CD4-positive, alpha-beta T cell (primary cell): ENCODE measurements around the gene VAT1L. TPM values are rescaled to one million over a fixed set of nuclear protein-coding genes. Genes with fewer than 3 reads are reported as not detected.

Experiments used
- ATAC-seq: fragments of 200-7000 bp; cut with Tn5 transposase; one replicate; pipeline ENCODE4 v1.10.0; 2022; ENCODE audit warnings: mild to moderate bottlenecking; ENCODE audit not compliant: poor library complexity
- CTCF ChIA-PET: fragments of 350-600 bp; sonication (Branson Sonifier 250); formaldehyde crosslinking; loops from one replicate; lab custom pipeline; 2021; ENCODE audit warnings: antibody characterized with exemption, inconsistent platforms; lab: Charles Lee
- POLR2A ChIA-PET: fragments of 350-600 bp; sonication (Branson Sonifier 250); formaldehyde crosslinking; loops from one replicate; lab custom pipeline; 2021; ENCODE audit warnings: antibody characterized with exemption, inconsistent platforms; lab: Charles Lee
- DNase-seq, 14 experiments: peaks; one replicate each; pipeline ENCODE4 v3.0.0-alpha.2; 2013 to 2020; ENCODE audit warnings: mixed read lengths in 2 of 14
- H3K27ac ChIP-seq, 2 donors: one replicate each; pipeline versions ENCODE4 v1.5.1 to v1.7.0; 2013; ENCODE audit warnings: low read length in 2 of 2, low read depth in 1 of 2, mild to moderate bottlenecking in 1 of 2
- H3K27me3 ChIP-seq, 2 experiments: 1 replicate in 1 of 2; 2 replicates in 1 of 2; pipeline versions ENCODE4 v1.6.1 to v1.7.0; 2013; ENCODE audit warnings: low read length in 2 of 2, control low read depth in 1 of 2, mild to moderate bottlenecking in 1 of 2, moderate library complexity in 1 of 2; ENCODE audit not compliant: insufficient read depth in 2 of 2, control insufficient read depth in 1 of 2
- H3K36me3 ChIP-seq: one replicate; pipeline ENCODE4 v1.6.1; 2013; ENCODE audit warnings: low read length, control low read depth; ENCODE audit not compliant: insufficient read depth
- H3K4me1 ChIP-seq: one replicate; pipeline ENCODE4 v1.6.1; 2013; ENCODE audit warnings: low read length, control low read depth; ENCODE audit not compliant: insufficient read depth
- H3K4me3 ChIP-seq: one replicate; pipeline ENCODE4 v1.5.1; 2013; ENCODE audit warnings: mild to moderate bottlenecking, low read length, moderate library complexity
- H3K9me3 ChIP-seq, 2 experiments: 1 replicate in 1 of 2; 2 replicates in 1 of 2; pipeline versions ENCODE4 v1.6.1 to v1.7.0; 2013; ENCODE audit warnings: low read length in 2 of 2, mild to moderate bottlenecking in 2 of 2, control low read depth in 1 of 2, moderate library complexity in 1 of 2; ENCODE audit not compliant: control insufficient read depth in 1 of 2, insufficient read depth in 1 of 2
- H3K27ac Mint-ChIP-seq: one replicate; pipeline ENCODE4 v1.8.0; 2020; ENCODE audit warnings: mixed read lengths
- H3K27me3 Mint-ChIP-seq: one replicate; pipeline ENCODE4 v1.8.0; 2021; ENCODE audit warnings: mixed read lengths
- H3K36me3 Mint-ChIP-seq: one replicate; pipeline ENCODE4 v1.8.0; 2021; ENCODE audit warnings: low read depth, mixed read lengths
- H3K4me1 Mint-ChIP-seq: one replicate; pipeline ENCODE4 v1.8.0; 2021; ENCODE audit warnings: low read depth, mixed read lengths
- H3K4me3 Mint-ChIP-seq: one replicate; pipeline ENCODE4 v1.8.0; 2020; ENCODE audit warnings: mild to moderate bottlenecking, mixed read lengths
- H3K9me3 Mint-ChIP-seq: one replicate; pipeline ENCODE4 v1.8.0; 2020; ENCODE audit warnings: mixed read lengths
- CTCF ChIP-seq: fragments of 200-600 bp; IDR thresholded peaks from one replicate; pipeline ENCODE4 v1.8.0; 2022; ENCODE audit warnings: antibody characterized with exemption, mild to moderate bottlenecking
- intact Hi-C, 2 experiments: fragments of 100-400 bp; cut with DNase I in 1 of 2; cut with micrococcal nuclease in 1 of 2; formaldehyde crosslinking; loops; one replicate each; pipeline versions ENCODE4 v1.15.1 to v1.9.0; 2023 to 2025; cut with DNase I, micrococcal nuclease
- total RNA-seq, 174 experiments: library from RNA in 2 of 174; stranded (reverse) in 2 of 174; gene quantifications; one replicate each; pipeline ENCODE4 v1.2.3 and lab custom pipeline; 2021 to 2026

The VAT1L gene
- total RNA-seq, 2 experiments from 2014 or later, result not detected

DNA sequence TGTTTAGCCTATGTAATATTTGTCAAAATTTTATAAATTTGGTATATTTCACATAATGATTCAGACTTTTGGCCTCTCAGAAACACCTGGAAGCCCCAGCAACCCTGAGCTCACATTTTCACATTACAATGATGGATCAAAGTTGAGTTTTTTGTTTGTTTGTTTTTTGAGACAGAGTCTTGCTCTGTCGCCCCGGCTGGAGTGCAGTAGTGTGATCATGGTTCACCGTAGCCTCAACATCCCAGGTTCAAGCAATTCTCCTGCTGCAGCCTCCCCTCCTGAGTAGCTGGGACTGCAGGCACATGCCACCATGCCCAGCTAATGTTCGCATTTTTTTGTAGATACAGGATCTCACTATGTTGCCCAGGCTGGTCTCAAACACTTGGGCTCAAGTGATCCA lies 10.6 kb upstream of the VAT1L start:
- no peaks in the 10 kb centered on the region for H3K36me3 Mint-ChIP-seq
- no peak overlapping the region for H3K27ac ChIP-seq

GRCh38 chr16:77780378-77780837 lies 8.0 kb upstream of the VAT1L start:
- Histone ChIP-seq H3K9me3 (no peaks in the 10 kb centered on the region), H3K36me3 (no peaks in the 10 kb centered on the region), H3K27ac (no peak overlapping the region), H3K27me3 (peaks cover 2 to 11% of the 10 kb centered on the region in 2 experiments), H3K4me3 (no peak overlapping the region), H3K4me1 (no peaks in the 10 kb centered on the region)
- peaks cover 30% of the 10 kb centered on the region for H3K27me3 Mint-ChIP-seq
- no peak for TF ChIP-seq CTCF
- H3K27ac Mint-ChIP-seq, result no peak overlapping the region
- DNase-seq (no peak), ATAC-seq (no peak)
- intact Hi-C loops, result no loop called here
- H3K36me3 Mint-ChIP-seq, result no peaks in the 10 kb centered on the region
- ChIA-PET CTCF (no interaction called here), POLR2A (no interaction called here)
- no peaks in the 10 kb centered on the region for H3K4me1 Mint-ChIP-seq
- no peaks in the 10 kb centered on the region for H3K9me3 Mint-ChIP-seq
- no peak overlapping the region for H3K4me3 Mint-ChIP-seq

More for the DNA sequence above, 10.6 kb upstream of the VAT1L start:
- Histone ChIP-seq H3K36me3 (no peaks in the 10 kb centered on the region), H3K4me3 (no peak overlapping the region), H3K27me3 (peaks cover 2 to 5% of the 10 kb centered on the region in 2 experiments), H3K9me3 (no peaks in the 10 kb centered on the region), H3K4me1 (no peaks in the 10 kb centered on the region)
- Mint-ChIP-seq H3K9me3 (no peaks in the 10 kb centered on the region), H3K4me1 (no peaks in the 10 kb centered on the region), H3K4me3 (no peak overlapping the region), H3K27me3 (peaks cover 35% of the 10 kb centered on the region), H3K27ac (no peak overlapping the region)
- ATAC-seq, result no peak
- ChIA-PET POLR2A (no interaction called here), CTCF (no interaction called here)
- intact Hi-C loops, result no loop called here
- TF ChIP-seq CTCF, result no peak
- no peak for DNase-seq

DNA sequence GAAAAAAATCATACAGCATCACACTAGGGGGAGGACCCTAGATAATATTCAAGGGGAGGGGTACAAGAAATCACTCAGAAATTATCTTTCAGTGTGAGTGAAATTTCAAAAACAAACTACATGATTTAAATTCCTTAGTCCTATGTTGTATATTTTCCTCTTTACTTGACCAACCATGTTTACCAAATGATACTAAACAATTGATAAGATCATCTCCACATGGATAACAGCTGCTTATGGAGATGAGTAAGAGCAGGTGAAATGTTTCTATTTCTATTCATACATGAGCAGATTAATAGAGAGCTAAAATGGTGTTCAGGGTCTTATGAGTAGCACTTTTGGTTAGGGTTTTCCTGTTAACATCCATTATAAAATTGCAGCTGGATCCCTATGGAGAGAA lies 7.3 kb upstream of the VAT1L start:
- ChIA-PET POLR2A (no interaction called here), CTCF (no interaction called here)

More for the DNA sequence above, 7.3 kb upstream of the VAT1L start:
- DNase-seq, result no peak
- no peaks in the 10 kb centered on the region for H3K9me3 ChIP-seq
- Mint-ChIP-seq H3K4me3 (no peak overlapping the region), H3K4me1 (no peaks in the 10 kb centered on the region), H3K27ac (no peak overlapping the region), H3K9me3 (no peaks in the 10 kb centered on the region), H3K36me3 (no peaks in the 10 kb centered on the region), H3K27me3 (peaks cover 35% of the 10 kb centered on the region)
- no peak for TF ChIP-seq CTCF
- H3K36me3 ChIP-seq, result no peaks in the 10 kb centered on the region
- no peaks in the 10 kb centered on the region for H3K4me1 ChIP-seq
- H3K27ac ChIP-seq, result no peak overlapping the region
- intact Hi-C loops, result no loop called here
- no peak overlapping the region for H3K4me3 ChIP-seq
- peaks cover 2 to 18% of the 10 kb centered on the region in 2 experiments for H3K27me3 ChIP-seq
- ATAC-seq, result no peak
